ENCODE results near the gene DARS1.

GRCh38 chr2:135931776-135932443, 53.5 kb downstream of the DARS1 start:
- TF ChIP-seq CTCF (IDR thresholded peaks at IDR 0.05), result no peak
- TF ChIP-seq POLR2A (IDR thresholded peaks at IDR 0.05), result no peak
